ENCODE data around the gene GGTLC3.
"Not testable (repeated sequence)": the region's sequence is repeated elsewhere in the genome, so short reads cannot be mapped to it uniquely, and the experiment has no call there.

GGTLC3 gene

GRCh38 chr22:18518061-18518460 lies at the start of gene GGTLC3:
TSS of gene GGTLC3 (minus strand) at chr22:18518161. CDS start at chr22:18517897, 264 bp downstream.
- not testable (repeated sequence) for DNase-seq

GRCh38 chr22:18560099-18560974 lies 42.4 kb upstream of the GGTLC3 start:
- not testable (repeated sequence) for DNase-seq

GRCh38 chr22:18558939-18559338 lies 41.0 kb upstream of the GGTLC3 start:
- not testable (repeated sequence) for DNase-seq

- DNase-seq, result not testable (repeated sequence)
Observed at GRCh38 chr22:18558516-18558915, 40.6 kb upstream of the GGTLC3 start.

GRCh38 chr22:18554280-18555256 lies 36.6 kb upstream of the GGTLC3 start:
- DNase-seq, result not testable (repeated sequence)

GRCh38 chr22:18552839-18553597 lies 35.1 kb upstream of the GGTLC3 start:
- DNase-seq, result not testable (repeated sequence)

- DNase-seq, result not testable (repeated sequence)
Observed at GRCh38 chr22:18551046-18551445, 33.1 kb upstream of the GGTLC3 start.

- DNase-seq, result not testable (repeated sequence)
Observed at GRCh38 chr22:18549458-18550179, 31.7 kb upstream of the GGTLC3 start.

GRCh38 chr22:18544615-18545014 lies 26.7 kb upstream of the GGTLC3 start:
- DNase-seq, result not testable (repeated sequence)

GRCh38 chr22:18543400-18543799 lies 25.4 kb upstream of the GGTLC3 start:
- DNase-seq, result not testable (repeated sequence)

- not testable (repeated sequence) for DNase-seq
Observed at GRCh38 chr22:18539994-18540393, 22.0 kb upstream of the GGTLC3 start.

- not testable (repeated sequence) for DNase-seq
Observed at GRCh38 chr22:18534315-18534714, 16.4 kb upstream of the GGTLC3 start.

GRCh38 chr22:18533633-18534032 lies 15.7 kb upstream of the GGTLC3 start:
- DNase-seq, result not testable (repeated sequence)

GRCh38 chr22:18529416-18530145 lies 11.6 kb upstream of the GGTLC3 start:
- not testable (repeated sequence) for DNase-seq

- not testable (repeated sequence) for DNase-seq
Observed at GRCh38 chr22:18528597-18529415, 10.8 kb upstream of the GGTLC3 start.

- DNase-seq, result not testable (repeated sequence)
Observed at GRCh38 chr22:18527752-18528596, 10.0 kb upstream of the GGTLC3 start, which contains the start of gene TMEM191B. TSS of gene TMEM191B (plus strand) at chr22:18527802. CDS start at chr22:18527981, 179 bp downstream.

- not testable (repeated sequence) for DNase-seq
Observed at GRCh38 chr22:18523328-18523727, 5.4 kb upstream of the GGTLC3 start.

GRCh38 chr22:18522762-18523161 lies 4.8 kb upstream of the GGTLC3 start:
- not testable (repeated sequence) for DNase-seq

GRCh38 chr22:18513454-18513853 lies 4.5 kb downstream of the GGTLC3 start:
- DNase-seq, result not testable (repeated sequence)
